H1 (cell line): Measurements from ENCODE around the gene GALNT9. TPM values are rescaled to one million over a fixed set of nuclear protein-coding genes. Genes with fewer than 3 reads are reported as not detected.

Source experiments
- CBX5 ChIP-seq: fragments of 300-800, 300-1000 bp; sonication (generic); IDR thresholded peaks from 2 replicates; pipeline ENCODE4 v1.7.1; 2016; ENCODE audit warnings: antibody characterized with exemption, low read length, low read depth
- polyA plus RNA-seq, 7 experiments: library from polyadenylated mRNA; depleted of rRNA in 3 of 7; stranded (reverse) in 5 of 7; unstranded in 2 of 7; fragments of >200 nt in 5 of 7; fragments of 200-250 nt in 2 of 7; gene quantifications; 1 replicate in 5 of 7; 2 replicates in 1 of 7; 4 replicates in 1 of 7; pipeline versions ENCODE4 v1.2.1 to v1.2.3, GENCODE V29; 2011 to 2013; ENCODE audit warnings: missing spikeins in 2 of 7, mixed read lengths in 2 of 7
- total RNA-seq: library from RNA; stranded (reverse); fragmentation: NEBNext Ultra II Directional; extraction: Animal tissue kit (Norgen Biotek cat#: 25700); gene quantifications from 2 replicates; pipeline ENCODE4 v1.2.1, GENCODE V29; 2021
- TF ChIP-seq, protein P1 (sequence below): IDR thresholded peaks from 2 replicates; pipeline ENCODE4 v1.6.1; 2012; ENCODE audit warnings: inconsistent platforms

Gene GALNT9
- total and polyA plus RNA-seq, 2 of the 8 experiments (the other 6 are each of a cell fraction or from before 2014, with no cell fraction given), result 2.0 to 3.6 TPM

- no peak for TF ChIP-seq CBX5
- TF ChIP-seq, protein P1, sequence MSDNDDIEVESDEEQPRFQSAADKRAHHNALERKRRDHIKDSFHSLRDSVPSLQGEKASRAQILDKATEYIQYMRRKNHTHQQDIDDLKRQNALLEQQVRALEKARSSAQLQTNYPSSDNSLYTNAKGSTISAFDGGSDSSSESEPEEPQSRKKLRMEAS, result no peak
Observed at GRCh38 chr12:132237772-132238487, 91.5 kb downstream of the GALNT9 start (continued).
